ENCODE measurements around the gene PTPRK. TPM values are rescaled to one million over a fixed set of nuclear protein-coding genes. Genes with fewer than 3 reads are reported as not detected.

The PTPRK gene
- total RNA-seq, 1 donor: 70.2 TPM

GRCh38 chr6:128474481-128474880 lies 45.9 kb downstream of the PTPRK start:
- TF ChIP-seq CTCF (IDR thresholded peaks at IDR 0.05; ENCODE audit: insufficient read depth, low read length): no peak
- no peak overlapping the region for H3K4me3 ChIP-seq (ENCODE audit: low read depth, low read length)
- peak; percentile 18 for DNase-seq (ENCODE audit: low read depth)

DNA sequence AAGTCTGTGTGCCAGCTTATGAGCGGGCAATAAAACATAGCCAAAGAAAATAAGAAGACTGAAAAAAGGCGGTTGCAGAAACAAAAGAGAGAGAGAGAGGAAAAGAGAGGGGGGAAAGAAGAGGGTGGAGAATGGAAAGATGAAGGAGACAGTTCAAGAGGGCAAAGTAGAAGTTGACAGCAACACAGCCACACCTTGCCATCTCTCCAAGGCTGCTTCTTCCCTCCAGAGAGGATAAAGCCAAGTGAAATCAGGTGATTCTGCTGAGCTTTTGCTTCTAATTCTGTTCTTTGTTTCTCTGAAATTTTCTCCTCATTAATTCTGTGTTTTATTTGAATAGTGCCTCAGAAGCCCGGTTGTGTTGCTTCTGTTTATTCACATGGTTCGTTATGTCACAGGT lies 48.5 kb downstream of the PTPRK start:
- DNase-seq (ENCODE audit: low read depth): no peak
- TF ChIP-seq CTCF (IDR thresholded peaks at IDR 0.05; ENCODE audit: insufficient read depth, low read length): no peak
- no peak overlapping the region for H3K4me3 ChIP-seq (ENCODE audit: low read depth, low read length)

DNA sequence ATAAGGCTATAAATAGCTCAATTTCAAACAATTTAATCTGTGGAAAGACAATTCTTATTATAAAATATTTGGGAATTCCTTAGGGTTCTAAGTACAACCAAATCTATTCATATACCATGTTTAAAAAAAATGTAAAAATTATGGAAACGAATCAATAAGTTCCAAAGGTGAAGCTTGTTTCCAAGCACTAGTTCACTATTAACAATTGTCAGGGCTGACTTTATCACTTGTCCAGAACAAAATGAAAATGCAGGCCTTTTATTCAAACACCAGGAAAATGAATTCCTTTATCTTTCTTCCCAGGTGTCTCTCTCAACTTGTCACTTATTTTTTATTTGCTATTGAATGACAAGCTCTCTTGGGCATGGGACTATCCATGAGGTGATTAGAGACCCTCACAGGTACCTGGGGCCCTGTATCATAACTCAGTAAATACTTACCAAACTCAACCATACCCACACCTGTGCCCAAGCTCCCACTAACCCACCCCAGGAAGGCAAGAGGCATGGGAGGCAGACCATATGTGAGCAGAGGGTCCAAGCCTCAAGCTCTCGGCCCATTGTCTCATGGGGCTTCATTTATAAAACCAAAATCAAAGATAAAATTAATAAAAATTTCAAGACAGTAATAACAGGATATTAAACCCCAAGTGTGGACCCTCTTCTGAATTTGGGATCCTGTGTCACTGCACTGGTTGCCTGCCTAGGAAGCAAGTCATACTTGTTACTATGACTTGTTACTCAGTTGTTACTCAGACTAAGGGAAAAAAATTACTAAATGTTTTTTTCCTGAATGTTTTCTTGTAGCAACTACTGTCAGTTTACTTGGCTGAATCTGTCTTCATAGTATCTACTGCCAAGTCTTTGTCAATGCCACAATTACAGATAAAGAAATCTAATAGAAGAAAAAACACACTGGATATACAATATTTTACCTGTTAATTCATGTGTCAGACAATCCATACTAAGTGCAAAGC lies 54.7 kb downstream of the PTPRK start:
- TF ChIP-seq CTCF (IDR thresholded peaks at IDR 0.05; ENCODE audit: insufficient read depth, low read length): no peak
- no peak for DNase-seq (ENCODE audit: low read depth)
- H3K4me3 ChIP-seq (ENCODE audit: low read depth, low read length): no peak overlapping the region

DNA sequence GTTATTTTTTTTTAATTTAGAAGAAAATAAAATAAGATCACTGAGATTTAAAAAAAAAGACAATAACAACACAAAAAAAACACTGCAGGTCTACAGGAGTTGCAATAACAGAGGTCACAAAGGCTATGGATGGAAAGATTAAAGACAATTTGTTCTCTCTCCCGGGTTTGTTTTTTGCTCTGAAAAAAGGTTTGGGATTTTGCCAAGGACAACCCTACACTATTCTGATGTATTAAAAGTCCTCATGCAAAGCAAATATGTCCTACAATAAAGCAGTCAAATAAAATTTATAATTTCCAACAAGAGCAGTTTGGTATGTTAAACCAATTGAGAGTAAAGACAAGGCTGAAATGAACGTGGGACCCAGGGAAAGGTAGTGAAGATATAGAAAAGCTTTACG lies 55.6 kb downstream of the PTPRK start:
- DNase-seq (ENCODE audit: low read depth): peak; percentile 12
- H3K4me3 ChIP-seq (ENCODE audit: low read depth, low read length): no peak overlapping the region
- no peak for TF ChIP-seq CTCF (IDR thresholded peaks at IDR 0.05; ENCODE audit: insufficient read depth, low read length)

GRCh38 chr6:128463942-128464341 lies 56.5 kb downstream of the PTPRK start:
- DNase-seq (ENCODE audit: low read depth): peak; percentile 67

DNA sequence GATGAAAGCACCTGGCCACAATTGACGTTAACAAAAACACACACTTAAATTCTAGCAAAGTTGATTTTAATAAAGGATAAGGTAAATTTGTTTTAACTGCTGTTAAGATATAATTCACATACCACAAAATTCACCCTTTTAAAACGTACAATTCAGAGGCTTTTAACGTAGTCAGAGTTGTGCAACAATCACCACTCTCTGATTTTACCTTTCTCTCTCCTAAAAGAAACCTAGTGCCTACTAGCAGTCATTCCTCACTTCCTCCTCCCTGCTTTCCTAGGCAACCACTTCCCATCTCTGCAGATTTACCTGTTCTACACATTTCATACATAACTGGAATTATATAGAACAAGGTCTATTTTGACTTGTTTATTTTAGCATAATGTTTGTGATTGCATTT lies 58.9 kb downstream of the PTPRK start:
- no peak for TF ChIP-seq CTCF (IDR thresholded peaks at IDR 0.05; ENCODE audit: insufficient read depth, low read length)
- DNase-seq (ENCODE audit: low read depth): no peak
- H3K4me3 ChIP-seq (ENCODE audit: low read depth, low read length): no peak overlapping the region

More at GRCh38 chr6:128463942-128464341, 56.5 kb downstream of the PTPRK start:
- no peak overlapping the region for H3K4me3 ChIP-seq (ENCODE audit: low read depth, low read length)
- TF ChIP-seq CTCF (IDR thresholded peaks at IDR 0.05; ENCODE audit: insufficient read depth, low read length): no peak
